ENCODE data around the gene SHLD1.
A peak's percentile ranks its signal among the peaks of the same experiment; 100 is the strongest.
"Not testable (repeated sequence)": the region's sequence is repeated elsewhere in the genome, so short reads cannot be mapped to it uniquely, and the experiment has no call there.

The SHLD1 gene

GRCh38 chr20:5781367-5781766 is 31.2 kb downstream of the SHLD1 start:
- DNase-seq (ENCODE audit: low spot score) = not testable (repeated sequence)

- DNase-seq (ENCODE audit: low spot score) = no peak
Observed at GRCh38 chr20:5781798-5782750, 31.9 kb downstream of the SHLD1 start.

- DNase-seq (ENCODE audit: low spot score) = no peak
Observed at GRCh38 chr20:5784735-5785134, 34.5 kb downstream of the SHLD1 start.

GRCh38 chr20:5785146-5785545 is 34.9 kb downstream of the SHLD1 start:
- DNase-seq (ENCODE audit: low spot score) = no peak

- DNase-seq (ENCODE audit: low spot score) = no peak
Observed at GRCh38 chr20:5786930-5787795, 37.0 kb downstream of the SHLD1 start.

GRCh38 chr20:5787796-5788165 is 37.6 kb downstream of the SHLD1 start:
- DNase-seq (ENCODE audit: low spot score) = no peak

GRCh38 chr20:5788385-5788895 is 38.2 kb downstream of the SHLD1 start:
- DNase-seq (ENCODE audit: low spot score) = peak; percentile 82

- DNase-seq (ENCODE audit: low spot score) = no peak
Observed at GRCh38 chr20:5789827-5790226, 39.6 kb downstream of the SHLD1 start.

GRCh38 chr20:5793916-5794315 is 43.7 kb downstream of the SHLD1 start:
- DNase-seq (ENCODE audit: low spot score) = no peak

GRCh38 chr20:5796331-5797040 is 46.3 kb downstream of the SHLD1 start:
- no peak for DNase-seq (ENCODE audit: low spot score)

GRCh38 chr20:5797165-5797564 is 47.0 kb downstream of the SHLD1 start:
- no peak for DNase-seq (ENCODE audit: low spot score)

GRCh38 chr20:5797843-5798462 is 47.8 kb downstream of the SHLD1 start:
- DNase-seq (ENCODE audit: low spot score) = no peak

GRCh38 chr20:5803754-5804303 is 53.6 kb downstream of the SHLD1 start:
- DNase-seq (ENCODE audit: low spot score) = not testable (repeated sequence)

GRCh38 chr20:5806457-5807263 is 56.5 kb downstream of the SHLD1 start:
- DNase-seq (ENCODE audit: low spot score) = no peak

GRCh38 chr20:5807431-5807830 is 57.2 kb downstream of the SHLD1 start:
- no peak for DNase-seq (ENCODE audit: low spot score)

- no peak for DNase-seq (ENCODE audit: low spot score)
Observed at GRCh38 chr20:5808901-5809300, 58.7 kb downstream of the SHLD1 start.

- DNase-seq (ENCODE audit: low spot score) = no peak
Observed at GRCh38 chr20:5809495-5809894, 59.3 kb downstream of the SHLD1 start.

GRCh38 chr20:5810800-5811422 is 60.7 kb downstream of the SHLD1 start:
- DNase-seq (ENCODE audit: low spot score) = no peak

- DNase-seq (ENCODE audit: low spot score) = no peak
Observed at GRCh38 chr20:5811746-5812145, 61.5 kb downstream of the SHLD1 start.

- no peak for DNase-seq (ENCODE audit: low spot score)
Observed at GRCh38 chr20:5818346-5818681, 68.1 kb downstream of the SHLD1 start.

Data from SW480 (cell line).